ENCODE measurements around the gene CRELD2. TPM values are rescaled to one million over a fixed set of nuclear protein-coding genes. Genes with fewer than 3 reads are reported as not detected.

CRELD2 gene
- total and polyA plus RNA-seq, 2 of the 13 experiments (the other 11 are each of a cell fraction or from before 2014, with no cell fraction given), result 17.2 to 44.7 TPM

- no peak for TF ChIP-seq PLSCR1 (CRISPR knock-in tag; IDR thresholded peaks at IDR 0.05; ENCODE audit: borderline replicate concordance)
- TF ChIP-seq ZNF160 (CRISPR knock-in tag; IDR thresholded peaks at IDR 0.05), result 0 out of 2 replicates have a peak, but pooled peaks have one; percentile 10
- TF ChIP-seq SPEN (CRISPR knock-in tag; IDR thresholded peaks at IDR 0.05; ENCODE audit: low read depth), result peak; percentile 87; the same call in 1 of the 2 replicates
- peak; percentile 47 for TF ChIP-seq CTCF (CRISPR knock-in tag; IDR thresholded peaks at IDR 0.05)
- peak; percentile 51; the same call in 1 of the 2 replicates for TF ChIP-seq ZBTB21 (CRISPR knock-in tag; IDR thresholded peaks at IDR 0.05)
- no peak for TF ChIP-seq ZNF530 (CRISPR knock-in tag; IDR thresholded peaks at IDR 0.05; ENCODE audit: low read depth)
- no peak for TF ChIP-seq FOXM1 (CRISPR knock-in tag; IDR thresholded peaks at IDR 0.05)
- TF ChIP-seq ZNF275 (CRISPR knock-in tag; IDR thresholded peaks at IDR 0.05; ENCODE audit: borderline replicate concordance), result peak; percentile 60; the same call in 1 of the 2 replicates
- TF ChIP-seq NKX3-1 (CRISPR knock-in tag; IDR thresholded peaks at IDR 0.05), result peak; percentile 61; the same call in 1 of the 2 replicates
- TF ChIP-seq E2F5 (CRISPR knock-in tag; conservative IDR thresholded peaks at IDR 0.05), result 0 out of 2 replicates have a peak, but pooled peaks have one; percentile 42
- TF ChIP-seq ZNF780A (CRISPR knock-in tag; IDR thresholded peaks at IDR 0.05), result 0 out of 2 replicates have a peak, but pooled peaks have one; percentile 87
- no peak for TF ChIP-seq ZNF501 (CRISPR knock-in tag; IDR thresholded peaks at IDR 0.05)
- peak; percentile 9 for TF ChIP-seq RAD21 (CRISPR knock-in tag; IDR thresholded peaks at IDR 0.05)
- TF ChIP-seq NAIF1 (CRISPR knock-in tag; IDR thresholded peaks at IDR 0.05; ENCODE audit: borderline replicate concordance), result peak; percentile 77; the same call in 1 of the 2 replicates
- no peak for TF ChIP-seq ZNF652 (CRISPR knock-in tag; IDR thresholded peaks at IDR 0.05; ENCODE audit: borderline replicate concordance, low read depth)
- no peak for TF ChIP-seq ZNF510 (CRISPR knock-in tag; IDR thresholded peaks at IDR 0.05; ENCODE audit: low read depth)
- peak; percentile 79 for TF ChIP-seq XRCC5 (optimal IDR thresholded peaks at IDR 0.05; ENCODE audit: low read length)
- TF ChIP-seq RARA (CRISPR knock-in tag; IDR thresholded peaks at IDR 0.05), result peak; percentile 87
- no peak for TF ChIP-seq DNMT1 (CRISPR knock-in tag; IDR thresholded peaks at IDR 0.05)
- TF ChIP-seq ZNF562 (CRISPR knock-in tag; IDR thresholded peaks at IDR 0.05; ENCODE audit: borderline replicate concordance), result no peak; the same call in 1 of the 2 replicates
- peak; percentile 65 for TF ChIP-seq ZFY (CRISPR knock-in tag; IDR thresholded peaks at IDR 0.05)
- TF ChIP-seq SSRP1 (CRISPR knock-in tag; IDR thresholded peaks at IDR 0.05), result peak; percentile 74; the same call in 1 of the 2 replicates
- TF ChIP-seq CREM (IDR thresholded peaks at IDR 0.05), result peak; percentile 95
- no peak for TF ChIP-seq CREM (CRISPR knock-in tag; IDR thresholded peaks at IDR 0.05)
Observed at GRCh38 chr22:49970528-49971231, 52.2 kb downstream of the CRELD2 start (continued).

Data from HepG2 (cell line).